SH-SY5Y (cell line): ENCODE measurements around the gene APOBEC3H.

ENCODE experiments used
- GATA2 ChIP-seq: IDR thresholded peaks from 2 replicates; pipeline ENCODE4 v1.6.1; 2011; ENCODE audit warnings: mild to moderate bottlenecking, low read depth, low read length
- GATA3 ChIP-seq: IDR thresholded peaks from 2 replicates; pipeline ENCODE4 v1.6.1; 2011; ENCODE audit warnings: low read depth, mild to moderate bottlenecking, low read length, moderate library complexity

DNA sequence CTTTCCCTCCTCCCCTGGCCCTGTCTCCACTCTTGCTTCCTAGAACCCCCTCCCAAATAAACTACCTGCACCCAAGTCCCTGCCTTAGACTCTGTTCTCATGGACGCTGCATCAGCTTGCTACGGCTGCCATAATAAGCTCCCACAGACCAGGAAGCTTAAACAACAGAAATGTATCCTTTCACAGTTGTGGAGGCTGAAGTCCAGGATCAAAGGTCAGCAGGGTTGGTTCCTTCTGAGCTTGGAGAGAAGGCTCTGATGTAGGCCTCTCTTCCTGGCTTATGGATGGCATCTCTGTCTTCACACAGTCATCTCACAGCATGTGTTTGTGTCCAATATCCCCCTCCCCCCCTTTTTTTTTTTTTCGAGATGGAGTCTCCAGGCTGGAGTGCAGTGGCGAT is 32.0 kb downstream of the APOBEC3H start:
- TF ChIP-seq GATA2 = no peak
- TF ChIP-seq GATA3 = no peak
